PC-3 (cell line): ENCODE measurements around the gene CDH13. TPM values are rescaled to one million over a fixed set of nuclear protein-coding genes. Genes with fewer than 3 reads are reported as not detected.

ENCODE experiments used
- ATAC-seq: fragments of 200-7000 bp; cut with Tn5 transposase; 2 replicates; pipeline ENCODE4 v1.9.1; 2020; ENCODE audit warnings: mild to moderate bottlenecking, moderate library complexity
- BruUV-seq: library from RNA; stranded (reverse); fragments of 400-500 nt; replicated peaks from 2 replicates; lab custom pipeline; 2021; lab: Mats Ljungman, UMichigan
- CTCF ChIA-PET: fragments of 300-600 bp; sonication (Branson Sonifier 250); formaldehyde crosslinking; loops from one replicate; lab custom pipeline; 2022; ENCODE audit warnings: antibody characterized with exemption; lab: Charles Lee
- POLR2A ChIA-PET: fragments of 300-600 bp; sonication (Branson Sonifier 250); formaldehyde crosslinking; loops from one replicate; lab custom pipeline; 2022; ENCODE audit warnings: antibody characterized with exemption; ENCODE audit not compliant: unreplicated experiment; lab: Charles Lee
- DNase-seq: peaks from one replicate; pipeline ENCODE4 v3.0.0-alpha.2; 2015
- H2AFZ ChIP-seq: fragments of 300-600 bp; sonication (generic); 2 replicates; pipeline ENCODE4 v1.6.0; 2016; ENCODE audit warnings: antibody characterized with exemption, low read length
- H3F3A ChIP-seq: fragments of 300-600 bp; sonication (generic); one replicate; pipeline ENCODE4 v1.6.0; 2017; ENCODE audit warnings: antibody characterized with exemption, low read length, control low read depth, mild to moderate bottlenecking; ENCODE audit not compliant: unreplicated experiment
- H3K27ac ChIP-seq: fragments of 300-600 bp; sonication (generic); 2 replicates; pipeline ENCODE4 v1.5.1; 2016; ENCODE audit warnings: mild to moderate bottlenecking, low read length
- H3K27me3 ChIP-seq: fragments of 300-600 bp; sonication (generic); 2 replicates; pipeline ENCODE4 v1.6.1; 2016; ENCODE audit warnings: low read length, mixed read lengths
- H3K36me3 ChIP-seq: fragments of 300-600 bp; sonication (generic); 2 replicates; pipeline ENCODE4 v1.6.1; 2016; ENCODE audit warnings: low read depth, mixed run types, low read length, mixed read lengths
- H3K4me1 ChIP-seq: fragments of 300-600 bp; sonication (generic); 2 replicates; pipeline ENCODE4 v1.5.1; 2016; ENCODE audit warnings: low read length; ENCODE audit not compliant: insufficient read depth
- H3K4me2 ChIP-seq: fragments of 300-600 bp; sonication (generic); 2 replicates; pipeline ENCODE4 v1.6.0; 2016; ENCODE audit warnings: low read length
- H3K4me3 ChIP-seq: fragments of 300-600 bp; sonication (generic); 2 replicates; pipeline ENCODE4 v1.5.1; 2016; ENCODE audit warnings: mild to moderate bottlenecking, low read length, mixed read lengths
- H3K79me2 ChIP-seq: fragments of 300-600 bp; sonication (generic); 2 replicates; pipeline ENCODE4 v1.6.1; 2017; ENCODE audit warnings: low read length, mixed read lengths
- H3K9ac ChIP-seq: fragments of 300-600 bp; sonication (generic); 2 replicates; pipeline ENCODE4 v1.6.0; 2016; ENCODE audit warnings: mild to moderate bottlenecking, low read length
- H3K9me2 ChIP-seq: fragments of 300-600 bp; sonication (generic); replicated peaks from 2 replicates; pipeline ENCODE4 v1.6.1; 2016; ENCODE audit warnings: mixed run types, low read length, mixed read lengths
- H3K9me3 ChIP-seq: fragments of 300-600 bp; sonication (generic); 2 replicates; pipeline ENCODE4 v1.6.1; 2016; ENCODE audit warnings: low read length, mixed read lengths
- H4K20me1 ChIP-seq: fragments of 300-600 bp; sonication (generic); 2 replicates; pipeline ENCODE4 v1.6.1; 2016; ENCODE audit warnings: low read length, mixed read lengths
- EZH2 ChIP-seq: fragments of 300-600 bp; sonication (generic); IDR thresholded peaks from one replicate; pipeline ENCODE4 v1.6.1; 2017; ENCODE audit warnings: antibody characterized with exemption, mild to moderate bottlenecking, low read length; ENCODE audit not compliant: unreplicated experiment
- EZH2phosphoT487 ChIP-seq: fragments of 300-600 bp; sonication (generic); IDR thresholded peaks from 2 replicates; pipeline ENCODE4 v1.6.1; 2018; ENCODE audit warnings: mild to moderate bottlenecking, antibody characterized with exemption, low read length, borderline replicate concordance
- intact Hi-C: fragments of 100-400 bp; cut with micrococcal nuclease; formaldehyde crosslinking; loops from 2 replicates; pipeline ENCODE4 v1.9.0; 2023
- total RNA-seq: library from RNA; depleted of rRNA; stranded (reverse); fragments of >200 nt; gene quantifications from 2 replicates; pipeline ENCODE4 v1.2.3, GENCODE V29; 2014
- TF ChIP-seq, protein P1 (sequence below): fragments of 300-600 bp; sonication (generic); conservative IDR thresholded peaks from 2 replicates; pipeline ENCODE4 v1.5.1; 2017; ENCODE audit warnings: antibody characterized with exemption, low read depth, mild to moderate bottlenecking, low read length

Gene CDH13
- total RNA-seq, 1 experiment from 2014 or later = 0.36 TPM

DNA sequence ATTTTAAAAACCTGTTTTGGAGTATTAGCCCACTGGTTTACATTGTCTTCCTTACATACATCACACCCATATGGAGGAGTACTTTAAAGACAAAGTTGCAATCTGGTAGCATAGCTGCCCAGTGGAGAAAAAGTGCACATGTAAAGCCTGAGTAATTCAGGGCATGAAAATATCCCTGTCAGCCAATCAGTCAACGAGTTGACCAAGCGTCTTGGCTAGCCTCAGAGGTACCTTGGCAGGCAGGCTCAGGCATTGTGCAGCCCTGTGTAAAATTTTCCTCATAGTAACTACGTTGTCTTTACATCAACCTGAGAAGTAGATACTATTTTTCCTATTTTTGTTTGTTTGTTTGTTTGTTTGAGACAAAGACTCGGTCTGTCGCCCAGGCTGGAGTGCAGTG is 339.0 kb downstream of the CDH13 start:
- Histone ChIP-seq H3F3A (no peaks in the 10 kb centered on the region), H2AFZ (no peak overlapping the region), H3K27me3 (peaks cover 8% of the 10 kb centered on the region), H3K79me2 (no peaks in the 10 kb centered on the region), H3K4me1 (no peaks in the 10 kb centered on the region), H3K4me3 (no peak overlapping the region), H3K9me2 (no peaks in the 10 kb centered on the region), H3K9me3 (no peaks in the 10 kb centered on the region), H3K9ac (no peak overlapping the region), H3K36me3 (no peaks in the 10 kb centered on the region), H3K4me2 (no peak overlapping the region), H3K27ac (no peak overlapping the region), H4K20me1 (no peaks in the 10 kb centered on the region)
- no TSS peak for BruUV-seq
- intact Hi-C loops = no loop called here
- no peak for TF ChIP-seq EZH2phosphoT487
- TF ChIP-seq, protein P1, sequence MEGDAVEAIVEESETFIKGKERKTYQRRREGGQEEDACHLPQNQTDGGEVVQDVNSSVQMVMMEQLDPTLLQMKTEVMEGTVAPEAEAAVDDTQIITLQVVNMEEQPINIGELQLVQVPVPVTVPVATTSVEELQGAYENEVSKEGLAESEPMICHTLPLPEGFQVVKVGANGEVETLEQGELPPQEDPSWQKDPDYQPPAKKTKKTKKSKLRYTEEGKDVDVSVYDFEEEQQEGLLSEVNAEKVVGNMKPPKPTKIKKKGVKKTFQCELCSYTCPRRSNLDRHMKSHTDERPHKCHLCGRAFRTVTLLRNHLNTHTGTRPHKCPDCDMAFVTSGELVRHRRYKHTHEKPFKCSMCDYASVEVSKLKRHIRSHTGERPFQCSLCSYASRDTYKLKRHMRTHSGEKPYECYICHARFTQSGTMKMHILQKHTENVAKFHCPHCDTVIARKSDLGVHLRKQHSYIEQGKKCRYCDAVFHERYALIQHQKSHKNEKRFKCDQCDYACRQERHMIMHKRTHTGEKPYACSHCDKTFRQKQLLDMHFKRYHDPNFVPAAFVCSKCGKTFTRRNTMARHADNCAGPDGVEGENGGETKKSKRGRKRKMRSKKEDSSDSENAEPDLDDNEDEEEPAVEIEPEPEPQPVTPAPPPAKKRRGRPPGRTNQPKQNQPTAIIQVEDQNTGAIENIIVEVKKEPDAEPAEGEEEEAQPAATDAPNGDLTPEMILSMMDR = no peak
- no peak for TF ChIP-seq EZH2
- ATAC-seq (no peak), DNase-seq (no peak)
- ChIA-PET CTCF (no interaction called here), POLR2A (no interaction called here)

DNA sequence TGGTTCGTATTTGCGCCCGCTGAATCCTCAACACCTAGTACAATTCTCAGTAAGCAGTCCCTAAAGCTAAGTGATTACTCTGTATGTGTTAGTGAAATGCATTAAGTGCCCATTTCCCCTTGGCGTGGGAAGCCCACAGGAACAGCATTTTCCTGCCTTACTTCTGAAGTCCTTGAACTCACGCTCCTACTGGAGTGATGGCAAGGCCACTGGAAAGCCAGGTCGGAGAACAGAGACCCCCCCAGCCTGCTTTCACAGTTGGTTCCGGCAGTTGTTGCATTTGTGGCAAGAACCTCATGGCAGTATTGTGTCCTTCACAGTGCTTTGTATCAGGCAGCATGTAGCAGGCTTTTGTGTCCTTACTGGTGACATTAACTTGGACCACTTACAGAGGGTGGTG is 340.7 kb downstream of the CDH13 start:
- no TSS peak for BruUV-seq
- no peak for DNase-seq
- ChIA-PET CTCF (no interaction called here), POLR2A (no interaction called here)
- H3K9me2 ChIP-seq = no peaks in the 10 kb centered on the region
- no peak overlapping the region for H3K4me2 ChIP-seq
- H3K9ac ChIP-seq = no peak overlapping the region
- ATAC-seq = no peak
- no peaks in the 10 kb centered on the region for H3K79me2 ChIP-seq
- H2AFZ ChIP-seq = no peak overlapping the region
- no peaks in the 10 kb centered on the region for H3K9me3 ChIP-seq
- intact Hi-C loops = no loop called here
- no peak overlapping the region for H3K4me3 ChIP-seq
- peaks cover 8% of the 10 kb centered on the region for H3K27me3 ChIP-seq
- no peaks in the 10 kb centered on the region for H4K20me1 ChIP-seq
- H3F3A ChIP-seq = no peaks in the 10 kb centered on the region
- no peak overlapping the region for H3K27ac ChIP-seq
- H3K4me1 ChIP-seq = no peaks in the 10 kb centered on the region
- no peaks in the 10 kb centered on the region for H3K36me3 ChIP-seq
- no peak for TF ChIP-seq EZH2
- TF ChIP-seq, protein P1 = no peak
- no peak for TF ChIP-seq EZH2phosphoT487

DNA sequence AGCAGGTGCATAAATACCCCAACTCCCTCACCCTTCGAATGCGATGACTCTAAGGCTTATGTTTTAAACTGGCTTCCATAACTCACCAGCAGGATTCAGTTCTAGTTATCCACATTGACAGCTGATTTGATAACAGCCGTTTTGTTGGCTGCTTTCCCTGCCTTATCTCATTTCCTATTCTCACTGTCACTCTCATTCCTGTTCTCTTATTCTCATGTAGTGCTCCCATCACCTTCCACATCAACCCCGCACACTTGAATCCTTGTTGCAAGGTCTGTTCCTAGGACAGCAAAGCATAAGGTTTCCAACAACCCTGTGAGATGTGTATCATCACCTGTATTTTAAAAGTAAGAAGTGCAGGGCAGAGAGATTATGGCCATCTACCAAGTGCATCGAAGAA is 344.4 kb downstream of the CDH13 start:
- Histone ChIP-seq H3K27me3 (no peaks in the 10 kb centered on the region), H3K36me3 (no peaks in the 10 kb centered on the region), H3K9ac (no peak overlapping the region), H3K9me3 (no peaks in the 10 kb centered on the region), H3K9me2 (no peaks in the 10 kb centered on the region), H3F3A (no peaks in the 10 kb centered on the region), H3K79me2 (no peaks in the 10 kb centered on the region), H4K20me1 (no peaks in the 10 kb centered on the region), H2AFZ (no peak overlapping the region), H3K4me1 (no peaks in the 10 kb centered on the region), H3K4me2 (no peak overlapping the region), H3K4me3 (no peak overlapping the region), H3K27ac (no peak overlapping the region)
- TF ChIP-seq EZH2phosphoT487 (no peak), EZH2 (no peak)
- TF ChIP-seq, protein P1 = no peak
- no peak for DNase-seq
- BruUV-seq = no TSS peak
- intact Hi-C loops = no loop called here
- ATAC-seq = no peak
- CTCF ChIA-PET = no interaction called here
- POLR2A ChIA-PET = no interaction called here
